ENCODE data around the gene ASAP2. TPM values are rescaled to one million over a fixed set of nuclear protein-coding genes. Genes with fewer than 3 reads are reported as not detected.

Gene ASAP2
- polyA plus RNA-seq, 4 donors = 10.8 to 21.9 (median 13.8) TPM

Other genes with a start within 250 kb of the ASAP2 start
- gene MBOAT2, start 203.1 kb upstream of the ASAP2 start, polyA plus RNA-seq = 10 to 100 TPM in 1 of 4 donors, 1 to 10 TPM in 3; 1.4 to 15.8 (median 2.5) TPM
- gene ITGB1BP1, start 216.7 kb downstream of the ASAP2 start, polyA plus RNA-seq = 10 to 100 TPM; 30.6 to 50.8 (median 35.2) TPM
- 10 to 100 TPM; 11.1 to 34.8 (median 18.4) TPM for gene CPSF3, start 216.8 kb downstream of the ASAP2 start, polyA plus RNA-seq

All from small intestine (tissue), 4 donors.